GM23248 (cell line): ENCODE measurements around the gene SYPL1.

Experiments used
- EZH2 ChIP-seq: fragments of 200-600 bp; sonication (generic); IDR thresholded peaks from 2 replicates; pipeline ENCODE4 v1.6.1; 2018; ENCODE audit warnings: antibody characterized with exemption, mild to moderate bottlenecking; ENCODE audit not compliant: insufficient read depth, poor library complexity, severe bottlenecking
- EZH2phosphoT487 ChIP-seq: fragments of 200-600 bp; sonication (generic); IDR thresholded peaks from 2 replicates; pipeline ENCODE4 v1.6.1; 2018; ENCODE audit warnings: antibody characterized with exemption, moderate library complexity, mild to moderate bottlenecking, low read depth; ENCODE audit not compliant: insufficient read depth

DNA sequence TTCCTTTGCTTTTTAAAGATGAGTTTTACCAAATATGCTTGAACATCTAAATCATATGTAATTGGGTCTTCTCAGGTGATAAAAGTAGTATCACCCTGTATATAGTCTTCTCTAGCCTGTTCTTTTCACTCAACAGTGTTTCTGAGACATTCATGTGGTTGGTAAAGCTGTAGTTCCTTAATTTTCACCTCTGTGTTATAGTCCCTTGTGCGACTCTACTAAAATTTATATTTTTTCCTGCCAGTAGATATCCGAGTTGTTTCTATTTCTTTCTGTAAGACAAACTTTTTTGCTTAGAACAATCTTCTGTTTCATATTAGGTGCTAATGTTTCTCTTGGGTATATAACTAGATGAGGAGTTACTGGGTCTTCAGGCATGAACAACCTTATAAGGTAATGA is 35.6 kb downstream of the SYPL1 start:
- TF ChIP-seq EZH2 (no peak), EZH2phosphoT487 (no peak)
